Natural killer cell (primary cell): ENCODE measurements around the gene KRTAP5-5. TPM values are rescaled to one million over a fixed set of nuclear protein-coding genes. Genes with fewer than 3 reads are reported as not detected.

ENCODE experiments used
- ATAC-seq, 3 donors: fragments of 150-1000 bp in 2 of 3; fragments of 200-7000 bp in 1 of 3; cut with Tn5 transposase; 1 replicate in 1 of 3; 2 replicates in 2 of 3; pipeline ENCODE4 v1.10.0; 2021; ENCODE audit warnings: mild to moderate bottlenecking in 2 of 3, moderate library complexity in 2 of 3
- DNase-seq, 2 donors: peaks; one replicate each; pipeline versions ENCODE4 v3.0.0 to v3.0.0-alpha.2; 2013 to 2021; ENCODE audit warnings: mixed read lengths in 1 of 2
- H3K27ac ChIP-seq: one replicate; pipeline ENCODE4 v1.5.1; 2013; ENCODE audit warnings: mild to moderate bottlenecking, low read length
- H3K27me3 ChIP-seq: one replicate; pipeline ENCODE4 v1.6.1; 2013; ENCODE audit warnings: low read length; ENCODE audit not compliant: control insufficient read depth, insufficient read depth
- H3K36me3 ChIP-seq: one replicate; pipeline ENCODE4 v1.6.1; 2013; ENCODE audit warnings: low read length; ENCODE audit not compliant: control insufficient read depth, insufficient read depth
- H3K4me1 ChIP-seq: one replicate; pipeline ENCODE4 v1.6.1; 2013; ENCODE audit warnings: low read length; ENCODE audit not compliant: control insufficient read depth, insufficient read depth
- H3K4me3 ChIP-seq: one replicate; pipeline ENCODE4 v1.5.1; 2013; ENCODE audit warnings: low read length
- H3K9me3 ChIP-seq: one replicate; pipeline ENCODE4 v1.6.1; 2013; ENCODE audit warnings: low read length; ENCODE audit not compliant: control insufficient read depth, insufficient read depth
- H3K27ac Mint-ChIP-seq, 2 donors: one replicate each; pipeline ENCODE4 v1.8.0; 2022; ENCODE audit warnings: mild to moderate bottlenecking in 2 of 2, mixed read lengths in 2 of 2, moderate library complexity in 1 of 2
- H3K27me3 Mint-ChIP-seq, 2 donors: one replicate each; pipeline ENCODE4 v1.8.0; 2022; ENCODE audit warnings: low read depth in 2 of 2, mixed read lengths in 2 of 2
- H3K36me3 Mint-ChIP-seq: one replicate; pipeline ENCODE4 v1.8.0; 2022; ENCODE audit warnings: mixed read lengths
- H3K4me1 Mint-ChIP-seq, 2 donors: one replicate each; pipeline ENCODE4 v1.8.0; 2022; ENCODE audit warnings: mixed read lengths in 2 of 2
- H3K4me3 Mint-ChIP-seq: one replicate; pipeline ENCODE4 v1.8.0; 2022; ENCODE audit warnings: mild to moderate bottlenecking, moderate library complexity, mixed read lengths
- H3K9me3 Mint-ChIP-seq, 2 donors: one replicate each; pipeline ENCODE4 v1.8.0; 2022; ENCODE audit warnings: mixed read lengths in 2 of 2
- WGBS: methylation state at CpG from one replicate; pipeline ENCODE4 v1.1.7; 2013; ENCODE audit warnings: missing lambda C conversion rate; ENCODE audit not compliant: insufficient coverage; 5-methylcytosine and 5-hydroxymethylcytosine counted together
- intact Hi-C: fragments of 100-400 bp; cut with micrococcal nuclease; formaldehyde crosslinking; loops from one replicate; pipeline ENCODE4 v1.14.2; 2022
- total RNA-seq, 4 donors: library from RNA; stranded (reverse); fragments of 120-200 nt in 1 of 4; gene quantifications; one replicate each; pipeline versions ENCODE4 v1.2.3 to v1.2.4, GENCODE V29; 2013 to 2022
- TF ChIP-seq, protein P1 (sequence below): fragments of 200-600 bp; IDR thresholded peaks from one replicate; pipeline ENCODE4 v1.8.0; 2022; ENCODE audit warnings: antibody characterized with exemption

The KRTAP5-5 gene
- total RNA-seq, 3 donors from 2014 or later (not counting 1 experiment from before 2014, with no cell fraction given) = not detected

DNA sequence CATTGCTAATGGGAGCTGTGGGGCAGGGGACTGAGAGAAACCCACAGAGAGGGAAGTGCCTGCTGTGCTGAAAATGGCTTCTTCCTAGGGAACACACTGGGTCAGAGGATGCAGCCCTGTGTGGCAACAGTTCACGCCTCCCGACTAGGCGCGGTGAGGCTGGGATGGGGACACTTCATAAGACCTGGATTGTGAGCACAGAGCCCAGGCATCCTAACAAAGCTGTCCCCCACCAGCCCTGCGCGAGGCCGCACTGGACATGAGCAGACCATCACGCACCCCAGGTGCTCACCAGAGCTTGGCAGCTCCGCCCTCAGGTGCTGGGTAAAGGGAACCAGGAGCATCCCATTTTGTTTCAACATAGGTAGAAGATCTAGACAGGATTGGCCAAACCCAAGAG is 5.9 kb upstream of the KRTAP5-5 start:
- Mint-ChIP-seq H3K27me3 (peaks cover 17 to 42% of the 10 kb centered on the region in 2 donors), H3K4me3 (no peak overlapping the region), H3K27ac (no peak overlapping the region), H3K4me1 (peaks cover 0 to 5% of the 10 kb centered on the region in 2 donors), H3K36me3 (no peaks in the 10 kb centered on the region), H3K9me3 (no peaks in the 10 kb centered on the region)
- TF ChIP-seq, protein P1, sequence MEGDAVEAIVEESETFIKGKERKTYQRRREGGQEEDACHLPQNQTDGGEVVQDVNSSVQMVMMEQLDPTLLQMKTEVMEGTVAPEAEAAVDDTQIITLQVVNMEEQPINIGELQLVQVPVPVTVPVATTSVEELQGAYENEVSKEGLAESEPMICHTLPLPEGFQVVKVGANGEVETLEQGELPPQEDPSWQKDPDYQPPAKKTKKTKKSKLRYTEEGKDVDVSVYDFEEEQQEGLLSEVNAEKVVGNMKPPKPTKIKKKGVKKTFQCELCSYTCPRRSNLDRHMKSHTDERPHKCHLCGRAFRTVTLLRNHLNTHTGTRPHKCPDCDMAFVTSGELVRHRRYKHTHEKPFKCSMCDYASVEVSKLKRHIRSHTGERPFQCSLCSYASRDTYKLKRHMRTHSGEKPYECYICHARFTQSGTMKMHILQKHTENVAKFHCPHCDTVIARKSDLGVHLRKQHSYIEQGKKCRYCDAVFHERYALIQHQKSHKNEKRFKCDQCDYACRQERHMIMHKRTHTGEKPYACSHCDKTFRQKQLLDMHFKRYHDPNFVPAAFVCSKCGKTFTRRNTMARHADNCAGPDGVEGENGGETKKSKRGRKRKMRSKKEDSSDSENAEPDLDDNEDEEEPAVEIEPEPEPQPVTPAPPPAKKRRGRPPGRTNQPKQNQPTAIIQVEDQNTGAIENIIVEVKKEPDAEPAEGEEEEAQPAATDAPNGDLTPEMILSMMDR = no peak
- ATAC-seq (no peak), DNase-seq (no peak)
- Histone ChIP-seq H3K27ac (no peak overlapping the region), H3K4me1 (peaks cover 2% of the 10 kb centered on the region), H3K36me3 (no peaks in the 10 kb centered on the region), H3K4me3 (no peak overlapping the region), H3K27me3 (no peaks in the 10 kb centered on the region), H3K9me3 (no peaks in the 10 kb centered on the region)
- WGBS = 90% methylated on average over 9 of the region's 9 CpGs
- intact Hi-C loops = no loop called here

DNA sequence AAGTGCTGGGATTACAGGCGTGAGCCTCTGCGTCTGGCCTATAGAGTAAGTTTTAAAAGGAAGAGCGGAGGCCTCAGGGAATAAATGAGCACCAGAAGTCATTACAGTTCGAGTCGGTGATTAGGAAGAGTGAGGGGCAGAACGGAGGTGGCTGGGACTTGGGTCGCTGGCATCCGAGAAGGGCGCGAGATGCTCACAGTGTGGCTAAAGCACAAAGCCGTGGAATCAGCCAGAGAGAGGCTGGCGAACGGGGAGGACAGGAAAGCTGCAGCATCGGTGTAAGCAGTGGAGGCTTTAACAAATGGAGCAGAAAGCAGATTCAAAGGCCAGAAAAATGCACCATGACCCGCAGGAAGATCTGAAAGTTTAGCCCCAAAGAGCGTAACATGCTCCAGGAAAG is 5.0 kb upstream of the KRTAP5-5 start:
- H3K36me3 Mint-ChIP-seq = no peaks in the 10 kb centered on the region
- H3K9me3 Mint-ChIP-seq = no peaks in the 10 kb centered on the region
- H3K27me3 Mint-ChIP-seq = peaks cover 20 to 44% of the 10 kb centered on the region in 2 donors
- peaks cover 0 to under 1% of the 10 kb centered on the region in 2 donors for H3K4me1 Mint-ChIP-seq
- no peaks in the 10 kb centered on the region for H3K9me3 ChIP-seq
- H3K4me1 ChIP-seq = peaks cover 9% of the 10 kb centered on the region
- peaks cover 7% of the 10 kb centered on the region for H3K27me3 ChIP-seq
- intact Hi-C loops = loop anchor here (5.0 kb wide), 1 partner anchor 77 kb away; no protein-coding TSS in a partner anchor
- no peak overlapping the region for H3K4me3 Mint-ChIP-seq
- no peak overlapping the region for H3K27ac ChIP-seq
- ATAC-seq (no peak), DNase-seq (no peak)
- no peak overlapping the region for H3K4me3 ChIP-seq
- WGBS = 87% methylated on average over 16 of the region's 16 CpGs
- TF ChIP-seq, protein P1 = no peak
- no peak overlapping the region for H3K27ac Mint-ChIP-seq
- no peaks in the 10 kb centered on the region for H3K36me3 ChIP-seq

DNA sequence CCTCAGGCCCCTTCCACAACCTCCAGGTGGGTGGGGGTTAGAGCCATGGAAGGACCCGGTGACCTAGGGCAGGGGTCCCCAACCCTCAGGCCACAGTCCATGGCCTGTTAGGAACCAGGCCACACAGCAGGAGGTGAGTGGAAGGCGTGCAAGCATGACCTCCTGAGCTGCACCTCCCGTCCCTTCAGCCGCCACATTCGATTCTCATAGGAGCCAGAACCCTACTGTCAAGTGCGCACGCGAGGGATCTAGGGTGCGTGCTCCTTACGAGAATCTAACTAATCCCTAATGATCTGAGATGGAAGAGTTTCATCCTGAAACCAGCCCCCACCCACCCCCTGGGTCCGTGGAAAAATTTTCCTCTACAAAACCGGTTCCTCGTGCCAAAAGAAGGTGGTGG is 4.0 kb upstream of the KRTAP5-5 start:
- H3K9me3 ChIP-seq = no peaks in the 10 kb centered on the region
- Mint-ChIP-seq H3K4me1 (no peaks in the 10 kb centered on the region), H3K9me3 (no peaks in the 10 kb centered on the region), H3K27me3 (peaks cover 21 to 38% of the 10 kb centered on the region in 2 donors), H3K4me3 (no peak overlapping the region), H3K27ac (no peak overlapping the region), H3K36me3 (no peaks in the 10 kb centered on the region)
- TF ChIP-seq, protein P1 = no peak
- peaks cover 7% of the 10 kb centered on the region for H3K27me3 ChIP-seq
- no peaks in the 10 kb centered on the region for H3K36me3 ChIP-seq
- no peak for ATAC-seq
- 87% methylated on average over 13 of the region's 13 CpGs for WGBS
- intact Hi-C loops = loop anchor here (5.0 kb wide), 1 partner anchor 78 kb away; no protein-coding TSS in a partner anchor
- no peak for DNase-seq
- H3K4me1 ChIP-seq = peaks cover 9% of the 10 kb centered on the region
- H3K4me3 ChIP-seq = no peak overlapping the region
- no peak overlapping the region for H3K27ac ChIP-seq
